Smooth muscle cell (in vitro differentiated cells): ENCODE measurements around the gene PGRMC1. TPM values are rescaled to one million over a fixed set of nuclear protein-coding genes. Genes with fewer than 3 reads are reported as not detected.
"Not testable (repeated sequence)": the region's sequence is repeated elsewhere in the genome, so short reads cannot be mapped to it uniquely, and the experiment has no call there.

Source experiments
- DNase-seq: peaks from one replicate; lab custom pipeline; 2025; ENCODE audit not compliant: unreplicated experiment; lab: John Stamatoyannopoulos, UW
- H2AFZ ChIP-seq: fragments of 200-600 bp; sonication (generic); 2 replicates; pipeline ENCODE4 v1.6.0; 2016; ENCODE audit warnings: antibody characterized with exemption, low read depth, mild to moderate bottlenecking
- H3F3A ChIP-seq: fragments of 200-600 bp; sonication (generic); 2 replicates; pipeline ENCODE4 v1.6.0; 2017; ENCODE audit warnings: antibody characterized with exemption, low read depth
- H3K27ac ChIP-seq: fragments of 200-600 bp; sonication (generic); 2 replicates; pipeline ENCODE4 v1.5.1; 2016; ENCODE audit warnings: low read depth, mild to moderate bottlenecking
- H3K27me3 ChIP-seq: fragments of 200-600 bp; sonication (generic); 2 replicates; pipeline ENCODE4 v1.6.1; 2016; ENCODE audit warnings: low read depth, mild to moderate bottlenecking
- H3K36me3 ChIP-seq: fragments of 200-600 bp; sonication (generic); 2 replicates; pipeline ENCODE4 v1.5.1; 2016; ENCODE audit warnings: low read depth
- H3K4me1 ChIP-seq: fragments of 200-600 bp; sonication (generic); 2 replicates; pipeline ENCODE4 v1.5.1; 2016; ENCODE audit warnings: low read depth
- H3K4me2 ChIP-seq: fragments of 200-600 bp; sonication (generic); 2 replicates; pipeline ENCODE4 v1.6.0; 2016; ENCODE audit warnings: mild to moderate bottlenecking
- H3K4me3 ChIP-seq: fragments of 200-600 bp; sonication (generic); 2 replicates; pipeline ENCODE4 v1.5.1; 2016; ENCODE audit warnings: mild to moderate bottlenecking
- H3K79me2 ChIP-seq: fragments of 200-600 bp; sonication (generic); 2 replicates; pipeline ENCODE4 v1.6.0; 2016; ENCODE audit warnings: low read depth, mild to moderate bottlenecking
- H3K9ac ChIP-seq: fragments of 200-600 bp; sonication (generic); 2 replicates; pipeline ENCODE4 v1.6.0; 2016; ENCODE audit warnings: low read depth
- H3K9me3 ChIP-seq: fragments of 200-600 bp; sonication (generic); replicated peaks from 2 replicates; pipeline ENCODE4 v1.5.1; 2016; ENCODE audit warnings: low read depth
- H4K20me1 ChIP-seq: fragments of 200-600 bp; sonication (generic); 2 replicates; pipeline ENCODE4 v1.6.0; 2016; ENCODE audit warnings: low read depth
- WGBS: methylation state at CpG from one replicate; pipeline ENCODE4 v1.1.7; 2016; ENCODE audit warnings: low lambda C conversion rate; 5-methylcytosine and 5-hydroxymethylcytosine counted together
- polyA plus RNA-seq: library from polyadenylated mRNA; unstranded; fragments of >200 nt; fragmentation: Nextera tagmentation; extraction: Ambion mirVana; gene quantifications from 2 replicates; pipeline ENCODE4 v1.2.1, GENCODE V29; 2016
- total RNA-seq: library from RNA; depleted of rRNA; stranded (reverse); fragments of >200 nt; gene quantifications from 2 replicates; pipeline ENCODE4 v1.2.3, GENCODE V29; 2014
- TF ChIP-seq, protein P1 (sequence below): fragments of 200-600 bp; sonication (generic); IDR thresholded peaks from 2 replicates; pipeline ENCODE4 v1.5.1; 2017; ENCODE audit warnings: borderline replicate concordance, mild to moderate bottlenecking, antibody characterized with exemption; ENCODE audit not compliant: insufficient read depth, poor library complexity, severe bottlenecking

Gene PGRMC1
- total and polyA plus RNA-seq, 2 experiments from 2014 or later, result 131 to 169 TPM

DNA sequence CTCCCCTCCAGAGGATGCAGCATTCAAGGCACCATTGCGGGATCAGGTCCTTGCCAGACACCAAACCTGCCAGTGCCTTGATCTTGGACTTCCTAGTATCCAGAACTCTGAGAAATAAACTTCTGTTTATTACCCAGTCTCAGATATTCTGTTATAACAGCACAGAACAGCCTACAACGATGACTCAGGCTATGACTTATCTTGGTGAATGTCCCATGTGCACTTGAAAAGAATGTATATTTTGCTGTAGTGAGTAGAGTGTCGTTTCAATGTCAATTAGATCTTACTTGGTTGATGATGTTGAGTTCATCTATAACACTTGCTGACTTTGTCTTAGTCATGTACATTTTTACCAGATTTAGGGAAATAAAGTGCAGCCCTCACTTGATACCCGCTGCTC lies 34.5 kb upstream of the PGRMC1 start:
- Histone ChIP-seq H3K9me3 (no peaks in the 10 kb centered on the region), H2AFZ (no peak overlapping the region), H3K4me3 (no peak overlapping the region), H3K4me2 (no peak overlapping the region), H3K4me1 (no peaks in the 10 kb centered on the region), H3K27ac (no peak overlapping the region), H3K79me2 (no peaks in the 10 kb centered on the region), H4K20me1 (no peaks in the 10 kb centered on the region), H3F3A (no peaks in the 10 kb centered on the region), H3K9ac (no peak overlapping the region), H3K27me3 (no peaks in the 10 kb centered on the region), H3K36me3 (no peaks in the 10 kb centered on the region)
- TF ChIP-seq, protein P1, sequence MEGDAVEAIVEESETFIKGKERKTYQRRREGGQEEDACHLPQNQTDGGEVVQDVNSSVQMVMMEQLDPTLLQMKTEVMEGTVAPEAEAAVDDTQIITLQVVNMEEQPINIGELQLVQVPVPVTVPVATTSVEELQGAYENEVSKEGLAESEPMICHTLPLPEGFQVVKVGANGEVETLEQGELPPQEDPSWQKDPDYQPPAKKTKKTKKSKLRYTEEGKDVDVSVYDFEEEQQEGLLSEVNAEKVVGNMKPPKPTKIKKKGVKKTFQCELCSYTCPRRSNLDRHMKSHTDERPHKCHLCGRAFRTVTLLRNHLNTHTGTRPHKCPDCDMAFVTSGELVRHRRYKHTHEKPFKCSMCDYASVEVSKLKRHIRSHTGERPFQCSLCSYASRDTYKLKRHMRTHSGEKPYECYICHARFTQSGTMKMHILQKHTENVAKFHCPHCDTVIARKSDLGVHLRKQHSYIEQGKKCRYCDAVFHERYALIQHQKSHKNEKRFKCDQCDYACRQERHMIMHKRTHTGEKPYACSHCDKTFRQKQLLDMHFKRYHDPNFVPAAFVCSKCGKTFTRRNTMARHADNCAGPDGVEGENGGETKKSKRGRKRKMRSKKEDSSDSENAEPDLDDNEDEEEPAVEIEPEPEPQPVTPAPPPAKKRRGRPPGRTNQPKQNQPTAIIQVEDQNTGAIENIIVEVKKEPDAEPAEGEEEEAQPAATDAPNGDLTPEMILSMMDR, result no peak
- no peak for DNase-seq
- 66% methylated on average over 4 of the region's 4 CpGs for WGBS

DNA sequence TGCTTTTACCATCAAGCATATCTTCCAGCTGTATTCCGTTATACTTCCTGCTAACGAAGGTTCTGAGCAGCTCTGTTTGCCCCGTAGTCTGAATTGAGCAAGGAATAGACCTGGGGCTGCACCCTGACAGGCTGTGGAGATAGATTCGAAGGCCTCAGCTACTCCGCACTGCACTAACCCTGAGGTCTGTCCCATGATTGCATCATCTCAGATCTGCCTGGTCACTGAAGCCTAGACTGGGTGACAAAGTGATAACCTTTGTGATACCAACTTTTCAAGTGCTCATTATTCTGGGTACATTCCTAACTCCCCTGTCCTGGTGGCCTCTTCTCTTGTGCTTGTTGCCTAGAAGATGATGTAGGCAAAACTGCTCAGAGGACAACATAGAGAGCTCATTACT lies 29.9 kb upstream of the PGRMC1 start:
- no peak overlapping the region for H3K27ac ChIP-seq
- H3K79me2 ChIP-seq, result no peaks in the 10 kb centered on the region
- H3K9ac ChIP-seq, result no peak overlapping the region
- no peaks in the 10 kb centered on the region for H3K9me3 ChIP-seq
- no peak for DNase-seq
- no peak overlapping the region for H3K4me2 ChIP-seq
- H3K4me1 ChIP-seq, result no peaks in the 10 kb centered on the region
- no peak overlapping the region for H3K4me3 ChIP-seq
- TF ChIP-seq, protein P1, result no peak
- no peaks in the 10 kb centered on the region for H3K36me3 ChIP-seq
- no peaks in the 10 kb centered on the region for H3F3A ChIP-seq
- 74% methylated on average over 5 of the region's 5 CpGs for WGBS
- no peaks in the 10 kb centered on the region for H3K27me3 ChIP-seq
- no peaks in the 10 kb centered on the region for H4K20me1 ChIP-seq
- H2AFZ ChIP-seq, result no peak overlapping the region

DNA sequence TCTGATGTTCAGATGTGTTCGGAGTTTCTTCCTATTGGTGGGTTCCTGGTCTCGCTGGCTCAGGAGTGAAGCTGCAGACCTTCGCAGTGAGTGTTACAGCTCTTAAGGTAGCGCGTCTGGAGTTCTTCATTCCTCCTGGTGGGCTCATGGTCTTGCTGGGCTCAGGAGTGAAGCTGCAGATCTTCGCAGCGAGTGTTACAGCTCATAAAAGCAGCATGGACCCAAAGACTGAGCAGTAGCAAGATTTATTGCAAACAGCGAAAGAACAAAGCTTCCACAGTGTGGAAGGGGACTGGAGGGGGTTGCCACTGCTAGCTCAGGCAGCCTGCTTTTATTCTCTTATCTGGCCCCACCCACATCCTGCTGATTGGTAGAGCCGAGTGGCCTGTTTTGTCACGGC lies 28.6 kb upstream of the PGRMC1 start:
- DNase-seq, H3K9me3 ChIP-seq, H4K20me1 ChIP-seq, H2AFZ ChIP-seq, H3K9ac ChIP-seq, H3F3A ChIP-seq, H3K27ac ChIP-seq, H3K4me1 ChIP-seq, H3K36me3 ChIP-seq, H3K4me3 ChIP-seq, H3K79me2 ChIP-seq, H3K4me2 ChIP-seq, H3K27me3 ChIP-seq: not testable (repeated sequence)
- 82% methylated on average over 10 of the region's 10 CpGs for WGBS

DNA sequence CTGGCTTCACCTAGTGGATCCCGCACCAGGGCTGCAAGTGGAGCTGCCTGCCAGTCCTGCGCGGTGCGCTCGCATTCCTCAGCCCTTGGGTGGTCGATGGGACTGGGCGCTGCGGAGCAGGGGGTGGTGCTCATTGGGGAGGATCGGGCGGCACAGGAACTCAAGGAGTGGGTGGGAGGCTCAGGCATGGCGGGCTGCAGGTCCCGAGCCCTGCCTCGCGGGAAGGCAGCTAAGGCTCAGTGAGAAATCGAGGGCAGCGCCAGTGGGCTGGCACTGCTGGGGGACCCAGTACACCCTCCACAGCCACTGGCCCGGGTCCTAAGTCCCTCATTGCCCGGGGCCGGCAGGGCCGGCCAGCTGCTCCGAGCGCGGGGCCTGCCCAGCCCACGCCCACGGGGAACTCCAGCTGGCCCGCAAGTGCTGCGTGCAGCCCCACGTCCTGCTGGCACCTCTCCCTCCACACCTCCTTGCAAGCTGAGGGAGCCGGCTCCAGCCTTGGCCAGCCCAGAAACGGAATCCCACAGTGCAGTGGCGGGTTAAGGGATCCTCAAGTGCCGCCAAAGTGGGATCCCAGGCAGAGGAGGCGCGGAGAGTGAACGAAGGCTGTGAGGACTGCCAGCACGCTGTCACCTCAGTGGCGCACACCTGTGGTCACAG lies 27.6 kb upstream of the PGRMC1 start:
- DNase-seq, result no peak
- TF ChIP-seq, protein P1, result no peak
- Histone ChIP-seq H3K4me1 (no peaks in the 10 kb centered on the region), H3K36me3 (no peaks in the 10 kb centered on the region), H4K20me1 (no peaks in the 10 kb centered on the region), H3K4me3 (no peak overlapping the region), H3K9ac (no peak overlapping the region), H3K4me2 (no peak overlapping the region), H3K79me2 (no peaks in the 10 kb centered on the region), H2AFZ (no peak overlapping the region), H3K27ac (no peak overlapping the region), H3K9me3 (no peaks in the 10 kb centered on the region), H3K27me3 (no peaks in the 10 kb centered on the region), H3F3A (no peaks in the 10 kb centered on the region)
- WGBS, result 90% methylated on average over 37 of the region's 37 CpGs

DNA sequence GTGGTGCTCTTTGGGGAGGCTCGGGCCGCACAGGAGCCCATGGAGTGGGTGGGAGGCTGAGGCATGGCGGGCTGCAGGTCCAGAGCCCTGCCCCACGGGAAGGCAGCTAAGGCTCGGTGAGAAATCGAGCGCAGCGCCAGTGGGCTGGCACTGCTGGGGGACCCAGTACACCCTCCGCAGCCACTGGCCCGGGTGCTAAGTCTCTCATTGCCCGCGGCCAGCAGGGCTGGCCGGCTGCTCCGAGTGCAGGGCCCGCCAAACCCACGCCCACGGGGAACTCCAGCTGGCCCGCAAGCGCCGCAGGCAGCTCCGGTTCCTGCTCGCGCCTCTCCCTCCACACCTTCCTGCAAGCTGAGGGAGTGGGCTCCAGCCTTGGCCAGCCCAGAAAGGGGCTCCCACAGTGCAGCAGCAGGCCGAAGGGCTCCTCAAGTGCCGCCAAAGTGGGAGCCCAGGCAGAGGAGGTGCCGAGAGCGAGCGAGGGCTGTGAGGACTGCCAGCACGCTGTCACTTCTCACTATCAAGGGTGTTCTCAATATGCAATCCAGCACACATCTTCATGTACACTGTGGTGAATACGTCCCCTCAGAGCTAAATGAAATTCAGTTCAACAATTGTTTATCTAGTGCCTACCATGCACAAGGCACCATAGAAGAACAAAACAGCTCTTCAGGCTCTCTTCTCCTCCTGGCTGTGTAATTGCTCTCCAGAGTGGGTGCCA lies 25.0 kb upstream of the PGRMC1 start:
- not testable (repeated sequence) for DNase-seq, H3K9ac ChIP-seq, H3K4me1 ChIP-seq, H3F3A ChIP-seq, H3K4me2 ChIP-seq, H3K4me3 ChIP-seq, H3K79me2 ChIP-seq, H3K27ac ChIP-seq, H3K9me3 ChIP-seq, H2AFZ ChIP-seq, H4K20me1 ChIP-seq, H3K27me3 ChIP-seq, H3K36me3 ChIP-seq
- WGBS, result 90% methylated on average over 24 of the region's 30 CpGs
